Activated CD4-positive, alpha-beta T cell treated with anti-CD3 and anti-CD28 coated beads for 24 hours (primary cell): ENCODE measurements around the gene COMT.

ENCODE experiments used
- DNase-seq, 2 donors: peaks; one replicate each; pipeline ENCODE4 v3.0.0-alpha.2; 2020; ENCODE audit warnings: low read depth in 2 of 2

COMT gene

GRCh38 chr22:19993926-19994325 lies 52.4 kb downstream of the COMT start:
- DNase-seq: no peak

GRCh38 chr22:19994851-19995610 lies 53.5 kb downstream of the COMT start:
- DNase-seq: no peak

GRCh38 chr22:19995611-19996339 lies 54.2 kb downstream of the COMT start:
- DNase-seq: no peak

GRCh38 chr22:19996694-19997384 lies 55.3 kb downstream of the COMT start:
- no peak for DNase-seq

- DNase-seq: no peak
Measured at GRCh38 chr22:19997561-19998231, 56.1 kb downstream of the COMT start.

- no peak for DNase-seq
Measured at GRCh38 chr22:19998232-19998951, 56.8 kb downstream of the COMT start.

- no peak for DNase-seq
Measured at GRCh38 chr22:19998991-19999820, 57.6 kb downstream of the COMT start.

- DNase-seq: no peak
Measured at GRCh38 chr22:20000246-20001081, 58.9 kb downstream of the COMT start.

- no peak for DNase-seq
Measured at GRCh38 chr22:20001082-20001638, 59.6 kb downstream of the COMT start.

- DNase-seq: no peak
Measured at GRCh38 chr22:20002128-20002527, 60.6 kb downstream of the COMT start.

GRCh38 chr22:20002636-20003035 lies 61.1 kb downstream of the COMT start:
- no peak for DNase-seq

GRCh38 chr22:20003304-20003703 lies 61.7 kb downstream of the COMT start:
- no peak for DNase-seq

GRCh38 chr22:20004464-20004863 lies 62.9 kb downstream of the COMT start:
- DNase-seq: no peak

- DNase-seq: no peak
Measured at GRCh38 chr22:20008221-20008995, 66.8 kb downstream of the COMT start.

GRCh38 chr22:20009018-20009491 lies 67.5 kb downstream of the COMT start:
- no peak for DNase-seq

GRCh38 chr22:20009582-20010306 lies 68.2 kb downstream of the COMT start:
- no peak for DNase-seq

GRCh38 chr22:20010307-20011122 lies 68.9 kb downstream of the COMT start:
- no peak for DNase-seq
